IPS-20b (cell line): Measurements from ENCODE around the gene EMC6.
A peak's percentile ranks its signal among the peaks of the same experiment; 100 is the strongest.

Experiments
- H3K27ac ChIP-seq: one replicate; pipeline ENCODE4 v1.5.1; 2013; ENCODE audit warnings: low read length
- H3K27me3 ChIP-seq: 2 replicates; pipeline ENCODE4 v1.6.1; 2013; ENCODE audit warnings: mild to moderate bottlenecking, low read length, inconsistent platforms; ENCODE audit not compliant: insufficient read depth
- H3K36me3 ChIP-seq: 2 replicates; pipeline ENCODE4 v1.6.1; 2013; ENCODE audit warnings: low read depth, mild to moderate bottlenecking, inconsistent platforms, low read length, moderate library complexity; ENCODE audit not compliant: insufficient read depth
- H3K4me1 ChIP-seq: 2 replicates; pipeline ENCODE4 v1.6.1; 2013; ENCODE audit warnings: mild to moderate bottlenecking, control low read depth, inconsistent platforms, low read length, moderate library complexity; ENCODE audit not compliant: insufficient read depth
- H3K4me3 ChIP-seq: 2 replicates; pipeline ENCODE4 v1.5.1; 2013; ENCODE audit warnings: mild to moderate bottlenecking, low read length, inconsistent platforms
- H3K9ac ChIP-seq: 2 replicates; pipeline ENCODE4 v1.6.1; 2013; ENCODE audit warnings: low read depth, mild to moderate bottlenecking, inconsistent platforms, low read length, moderate library complexity
- H3K9me3 ChIP-seq: 2 replicates; pipeline ENCODE4 v1.6.1; 2013; ENCODE audit warnings: mild to moderate bottlenecking, low read depth, low read length, inconsistent platforms; ENCODE audit not compliant: insufficient read depth

EMC6 gene

DNA sequence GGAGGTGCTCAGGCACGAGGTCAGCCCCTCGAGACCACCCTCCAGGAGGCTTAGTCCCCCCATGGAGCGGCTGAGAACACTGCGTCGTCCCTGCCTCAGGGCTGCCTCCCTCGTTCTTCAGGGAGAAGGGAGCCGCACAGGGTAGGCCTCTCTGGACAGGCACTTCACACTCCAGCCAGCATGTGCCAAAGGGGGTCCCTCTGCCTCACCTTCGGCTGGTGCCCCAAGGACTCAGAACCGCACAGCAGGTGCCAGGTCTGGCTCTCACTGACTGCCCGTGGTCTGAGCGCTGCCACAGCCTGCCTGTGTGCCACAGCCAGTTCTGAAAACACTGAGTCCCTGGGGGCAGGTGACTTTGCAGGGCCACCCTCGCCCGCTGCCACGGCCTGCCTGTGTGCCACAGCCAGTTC, 20.2 kb downstream of the EMC6 start:
- Histone ChIP-seq H3K9ac (no peak overlapping the region), H3K36me3 (no peaks in the 10 kb centered on the region)

DNA sequence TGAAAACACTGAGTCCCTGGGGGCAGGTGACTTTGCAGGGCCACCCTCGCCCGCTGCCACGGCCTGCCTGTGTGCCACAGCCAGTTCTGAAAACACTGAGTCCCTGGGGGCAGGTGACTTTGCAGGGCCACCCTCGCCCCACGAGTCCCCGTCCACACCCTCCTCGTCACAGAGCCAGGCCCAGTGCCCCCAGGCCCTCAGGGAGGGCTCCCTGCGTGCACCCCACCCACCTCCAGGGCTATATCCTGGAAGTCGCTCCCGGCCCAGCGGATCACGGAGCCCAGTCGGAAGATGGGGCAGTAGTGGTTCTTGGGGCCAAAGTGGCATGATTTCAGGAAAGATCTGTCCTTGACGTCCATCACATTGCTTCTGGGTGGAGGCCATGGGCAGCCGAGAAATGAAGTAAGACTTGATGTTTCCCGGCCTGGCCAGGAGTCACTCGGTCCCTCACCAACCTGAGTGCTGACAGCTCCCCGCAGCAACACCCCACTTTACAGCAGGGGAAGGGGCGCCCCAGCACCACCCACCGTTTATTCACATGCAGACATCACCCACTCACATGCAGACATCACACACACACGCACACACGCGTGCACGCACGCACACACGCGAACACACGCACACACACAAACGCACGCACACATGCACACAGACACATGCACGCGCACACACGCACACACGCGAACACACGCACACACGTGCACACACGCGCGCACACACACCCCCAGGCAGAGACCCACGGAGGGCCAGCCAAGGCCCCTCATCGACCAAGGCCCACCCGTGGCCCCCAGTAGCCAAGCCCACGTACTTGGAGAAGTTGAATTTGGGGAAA, 20.9 kb downstream of the EMC6 start:
- Histone ChIP-seq H3K9me3 (no peaks in the 10 kb centered on the region), H3K4me3 (no peak overlapping the region), H3K4me1 (no peaks in the 10 kb centered on the region), H3K27me3 (peaks cover 7% of the 10 kb centered on the region), H3K27ac (no peak overlapping the region), H3K9ac (no peak overlapping the region), H3K36me3 (no peaks in the 10 kb centered on the region)

More for the DNA sequence above, 20.2 kb downstream of the EMC6 start:
- H3K27ac ChIP-seq = no peak overlapping the region
- H3K27me3 ChIP-seq = peaks cover 1% of the 10 kb centered on the region; the same call in 1 of the 2 replicates
- H3K4me1 ChIP-seq = no peaks in the 10 kb centered on the region
- H3K9me3 ChIP-seq = no peaks in the 10 kb centered on the region
- H3K4me3 ChIP-seq = no peak overlapping the region

DNA sequence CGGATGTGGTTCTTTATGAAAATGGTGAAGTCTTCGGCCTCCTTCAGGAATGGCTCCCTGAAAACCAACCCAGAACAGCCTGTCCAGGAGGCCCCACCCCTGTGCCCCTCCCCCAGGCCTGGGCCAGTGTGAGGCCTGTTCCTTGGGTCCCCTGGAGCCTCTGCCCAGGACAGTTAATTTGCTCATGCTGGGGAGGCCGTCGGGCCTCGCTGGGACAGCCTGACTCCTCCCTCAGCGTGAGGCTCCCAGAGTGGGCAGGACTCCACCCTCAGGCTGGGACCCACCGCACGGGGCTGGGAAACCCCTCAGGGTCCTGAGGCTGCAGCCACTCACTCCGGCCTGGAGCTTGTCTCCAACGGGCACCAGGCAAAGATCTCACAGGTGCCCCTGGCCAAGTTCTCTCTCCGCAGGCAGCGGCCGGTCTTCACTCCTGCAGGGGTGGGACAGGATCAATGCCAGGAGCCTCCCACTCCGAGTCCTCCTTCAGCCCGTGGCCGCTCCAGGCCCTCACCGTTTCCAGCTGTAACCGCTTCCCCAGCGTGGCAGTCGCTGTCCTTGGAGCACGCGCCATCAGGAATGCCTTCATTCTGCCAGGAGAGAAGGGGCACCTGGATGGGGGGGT, 21.6 kb downstream of the EMC6 start:
- no peaks in the 10 kb centered on the region for H3K36me3 ChIP-seq
- peaks cover 6% of the 10 kb centered on the region; the same call in 1 of the 2 replicates for H3K4me1 ChIP-seq
- no peak overlapping the region for H3K4me3 ChIP-seq
- no peaks in the 10 kb centered on the region for H3K9me3 ChIP-seq
- H3K9ac ChIP-seq = no peak overlapping the region
- H3K27ac ChIP-seq = no peak overlapping the region
- peaks cover 15% of the 10 kb centered on the region for H3K27me3 ChIP-seq

DNA sequence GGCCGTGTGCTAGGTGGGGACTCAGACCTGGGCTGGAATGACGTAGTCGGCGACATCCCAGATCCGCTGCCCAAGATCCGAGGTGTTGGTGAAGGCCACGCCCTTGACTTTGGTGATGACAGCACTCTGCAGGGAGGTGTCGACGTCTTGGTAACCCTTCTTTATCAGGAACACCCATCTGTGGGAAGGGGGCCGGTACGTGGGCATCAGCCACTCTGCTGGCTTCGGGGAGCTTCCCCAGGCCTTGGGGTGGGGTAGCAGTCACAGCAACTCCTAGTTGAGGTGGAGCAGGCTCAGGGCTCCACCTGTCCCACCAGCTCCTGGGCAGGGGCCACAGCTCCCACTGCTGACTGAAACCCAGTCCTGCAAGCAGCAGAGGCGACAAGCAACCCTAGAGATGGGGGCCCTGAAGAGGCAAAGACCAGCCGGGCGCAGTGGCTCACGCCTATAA, 23.0 kb downstream of the EMC6 start:
- Histone ChIP-seq H3K9ac (no peak overlapping the region), H3K27me3 (peaks cover 29% of the 10 kb centered on the region), H3K4me1 (peaks cover 6% of the 10 kb centered on the region; the same call in 1 of the 2 replicates), H3K9me3 (no peaks in the 10 kb centered on the region), H3K4me3 (no peak overlapping the region), H3K27ac (no peak overlapping the region), H3K36me3 (no peaks in the 10 kb centered on the region)

DNA sequence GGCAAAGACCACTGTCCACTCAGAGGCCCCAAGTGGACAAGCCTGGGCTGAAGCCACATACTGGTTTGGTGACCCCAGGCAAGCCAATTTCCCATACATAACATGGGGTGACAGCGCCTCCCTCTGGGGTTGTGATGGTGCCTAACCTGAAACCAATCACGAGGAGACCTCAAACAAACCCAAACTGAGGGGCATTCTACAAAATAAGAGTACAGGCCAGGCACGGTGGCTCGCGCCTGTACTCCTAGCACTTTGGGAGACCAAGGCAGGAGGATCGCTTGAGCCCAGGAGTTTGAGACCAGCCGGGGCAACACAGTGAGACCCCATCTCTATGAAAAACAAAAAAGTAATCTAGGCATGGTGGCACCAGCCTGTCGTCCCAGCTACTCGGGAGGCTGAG, 23.7 kb downstream of the EMC6 start:
- Histone ChIP-seq H3K27me3 (peaks cover 36% of the 10 kb centered on the region), H3K36me3 (no peaks in the 10 kb centered on the region), H3K4me1 (peaks cover 6% of the 10 kb centered on the region; the same call in 1 of the 2 replicates), H3K9me3 (no peaks in the 10 kb centered on the region), H3K27ac (no peak overlapping the region), H3K9ac (no peak overlapping the region), H3K4me3 (no peak overlapping the region)

DNA sequence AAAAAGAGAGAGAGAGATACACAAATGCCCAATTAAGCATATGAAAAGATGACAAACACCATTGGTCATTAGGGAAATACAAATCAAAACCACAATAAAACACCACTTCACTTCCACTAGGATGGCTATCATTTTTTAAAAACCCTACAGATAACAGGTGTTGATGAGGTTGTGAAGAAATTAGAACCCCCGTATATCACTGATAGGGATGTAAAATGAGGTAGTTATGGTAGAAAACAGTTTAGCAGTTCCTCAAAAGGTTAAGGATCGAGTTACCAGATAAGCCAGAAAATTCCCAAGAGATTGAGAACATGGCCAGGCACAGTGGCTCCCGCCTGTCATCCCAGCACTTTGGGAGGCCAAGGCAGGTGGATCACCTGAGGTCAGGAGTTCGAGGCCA, 24.5 kb downstream of the EMC6 start:
- Histone ChIP-seq H3K4me1 (peaks cover 6% of the 10 kb centered on the region; the same call in 1 of the 2 replicates), H3K9me3 (no peaks in the 10 kb centered on the region), H3K36me3 (no peaks in the 10 kb centered on the region), H3K27ac (no peak overlapping the region), H3K27me3 (peaks cover 43% of the 10 kb centered on the region), H3K9ac (no peak overlapping the region), H3K4me3 (no peak overlapping the region)

DNA sequence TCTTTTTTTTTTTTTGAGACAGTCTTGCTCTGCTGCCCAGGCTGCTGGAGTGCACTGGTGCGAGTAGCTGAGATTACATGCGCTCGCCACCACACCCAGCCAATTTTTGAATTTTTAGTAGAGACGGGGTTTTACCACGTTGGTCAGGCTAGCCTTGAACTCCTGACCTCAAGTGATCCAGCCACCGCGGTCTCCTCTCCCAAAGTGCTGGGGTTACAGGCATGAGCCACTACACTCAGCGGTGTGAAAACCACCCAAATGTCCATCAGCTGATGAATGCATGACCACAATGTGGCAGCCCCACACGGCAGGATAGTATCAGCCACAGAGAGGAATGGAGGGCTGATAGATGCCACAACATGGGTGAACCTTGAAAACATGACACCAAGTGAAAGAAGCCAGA, 25.2 kb downstream of the EMC6 start:
- no peaks in the 10 kb centered on the region for H3K9me3 ChIP-seq
- H3K36me3 ChIP-seq = no peaks in the 10 kb centered on the region
- peaks cover 6% of the 10 kb centered on the region; the same call in 1 of the 2 replicates for H3K4me1 ChIP-seq
- no peak overlapping the region for H3K27ac ChIP-seq
- H3K4me3 ChIP-seq = no peak overlapping the region
- H3K27me3 ChIP-seq = peaks cover 50% of the 10 kb centered on the region
- no peak overlapping the region for H3K9ac ChIP-seq

DNA sequence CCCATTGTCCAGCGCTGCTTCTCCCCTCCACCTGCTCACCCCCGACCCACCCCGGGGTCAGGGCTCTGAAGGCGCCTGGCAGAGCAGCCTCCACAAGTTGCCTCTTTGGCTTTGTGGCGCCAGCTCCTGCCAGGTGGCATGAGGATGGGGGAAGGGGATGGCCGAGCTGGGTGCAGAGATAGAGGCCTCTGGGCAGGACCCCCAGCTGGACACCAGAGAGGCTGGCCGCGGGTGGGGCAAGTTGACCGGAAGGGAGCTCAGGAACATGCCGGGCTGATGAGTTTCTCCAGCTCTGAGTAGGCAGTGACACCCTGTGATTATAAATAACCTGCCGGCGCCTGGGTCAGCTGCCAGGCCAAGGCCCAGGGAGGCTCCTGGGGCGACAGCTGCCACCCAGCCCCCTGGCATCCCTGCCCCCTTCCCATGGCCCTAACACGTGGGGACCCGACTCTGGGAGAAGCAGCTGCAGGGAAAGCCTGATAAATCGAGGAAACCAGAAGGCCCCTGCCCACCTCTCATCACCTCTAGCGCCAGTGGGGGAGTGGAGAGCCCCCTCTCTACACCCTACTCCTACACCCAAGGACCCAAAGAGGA, 26.6 kb downstream of the EMC6 start:
- no peak overlapping the region; the same call in 1 of the 2 replicates for H3K9ac ChIP-seq
- H3K9me3 ChIP-seq = no peaks in the 10 kb centered on the region
- H3K36me3 ChIP-seq = no peaks in the 10 kb centered on the region
- H3K4me1 ChIP-seq = peaks cover 6% of the 10 kb centered on the region; the same call in 1 of the 2 replicates
- H3K4me3 ChIP-seq = peak overlapping the region; percentile 69
- no peak overlapping the region for H3K27ac ChIP-seq
- peaks cover 50% of the 10 kb centered on the region for H3K27me3 ChIP-seq

DNA sequence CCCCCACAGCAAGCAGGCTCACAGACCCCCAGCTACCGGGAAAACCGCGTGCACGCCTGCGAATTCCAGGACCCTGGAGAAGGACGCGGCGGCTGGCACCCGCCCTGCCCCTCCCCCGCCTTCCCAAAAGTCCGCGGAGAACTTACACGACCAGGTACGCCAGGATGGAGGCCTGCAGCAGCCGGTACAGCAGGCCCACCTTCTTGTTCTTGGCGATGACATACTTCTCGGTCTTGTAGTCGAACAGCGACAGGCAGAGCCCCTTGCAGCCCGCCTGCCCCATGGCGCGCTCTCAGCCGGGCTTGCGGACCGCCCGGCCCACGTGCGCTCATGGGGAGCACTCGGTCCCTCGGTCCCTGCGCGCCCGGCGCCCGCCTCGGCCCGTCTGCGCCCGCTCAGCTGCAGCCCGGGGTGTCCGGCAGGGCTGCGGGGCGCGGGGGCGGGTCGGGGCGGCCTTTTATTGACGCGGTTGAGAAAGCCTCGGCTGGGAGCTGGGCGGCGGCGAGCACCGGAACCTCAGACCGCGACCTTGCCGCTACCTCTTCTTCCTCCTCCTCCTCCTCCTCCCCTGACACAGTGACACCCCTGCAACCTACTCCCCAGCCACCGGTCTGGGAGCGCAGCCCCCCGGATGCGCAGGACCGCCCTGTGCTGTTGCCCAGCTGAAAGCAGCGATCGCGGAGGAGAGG, 27.3 kb downstream of the EMC6 start, which contains the start of gene P2RX5:
Gene P2RX5 (minus strand): TSS at position 433 of the 689 bp plus-strand sequence. CDS start 150 bp downstream, at position 283.
- Histone ChIP-seq H3K27ac (no peak within 1 kb of the TSS), H3K27me3 (peaks cover 50% of the 10 kb centered on the region), H3K9ac (peak within 1 kb of the TSS; percentile 41; the same call in 1 of the 2 replicates), H3K4me3 (peak within 1 kb of the TSS; percentile 69), H3K36me3 (no peaks in the 10 kb centered on the region), H3K4me1 (peaks cover 6% of the 10 kb centered on the region; the same call in 1 of the 2 replicates), H3K9me3 (no peaks in the 10 kb centered on the region)

DNA sequence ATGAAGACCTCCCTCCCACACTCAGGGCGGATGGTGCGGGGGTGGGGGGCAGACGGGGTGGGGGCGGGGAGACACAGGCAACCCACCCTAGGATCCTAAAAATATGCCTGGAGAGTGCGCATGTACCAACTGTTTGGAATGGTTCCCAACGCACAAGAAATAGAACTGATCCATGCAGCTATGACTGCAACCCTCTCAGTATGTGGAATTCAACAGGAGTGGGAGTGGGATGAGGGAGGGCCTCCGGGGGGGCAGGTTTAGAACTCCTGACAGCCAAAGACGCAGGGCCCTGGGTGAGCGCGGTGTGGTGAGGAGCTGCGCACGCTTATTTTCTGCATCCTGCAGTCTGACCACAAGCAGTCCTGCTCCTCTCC, 28.5 kb downstream of the EMC6 start:
- Histone ChIP-seq H3K36me3 (no peaks in the 10 kb centered on the region), H3K27me3 (peaks cover 50% of the 10 kb centered on the region), H3K27ac (no peak overlapping the region), H3K4me1 (peaks cover 6% of the 10 kb centered on the region; the same call in 1 of the 2 replicates), H3K4me3 (no peak overlapping the region), H3K9me3 (no peaks in the 10 kb centered on the region), H3K9ac (no peak overlapping the region)

DNA sequence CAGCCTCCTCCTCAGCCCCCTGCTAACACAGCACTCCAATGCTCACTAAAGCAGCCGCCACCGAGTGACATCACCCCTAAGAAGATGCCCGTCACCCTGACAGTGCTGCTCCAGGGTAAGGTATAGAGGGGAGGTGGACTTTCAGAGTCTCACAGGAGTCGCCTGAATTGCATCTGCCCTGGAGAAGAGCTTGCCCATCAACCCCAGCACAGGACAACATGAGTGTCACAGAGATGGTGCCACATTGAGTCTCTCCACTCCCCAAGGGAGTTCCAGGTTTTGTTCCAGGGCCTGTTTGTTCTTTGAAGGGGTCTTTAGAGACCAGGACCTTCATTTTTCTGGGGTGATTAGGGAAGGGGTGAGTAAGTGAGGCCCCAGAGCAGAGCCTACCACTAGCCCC, 29.5 kb downstream of the EMC6 start:
- Histone ChIP-seq H3K9ac (no peak overlapping the region), H3K27ac (no peak overlapping the region), H3K4me3 (no peak overlapping the region), H3K36me3 (no peaks in the 10 kb centered on the region), H3K27me3 (peaks cover 50% of the 10 kb centered on the region), H3K4me1 (peaks cover 6% of the 10 kb centered on the region; the same call in 1 of the 2 replicates), H3K9me3 (no peaks in the 10 kb centered on the region)
